PFSK-1 (cell line): ENCODE data around the gene SIGLEC14.

Experiments used
- POLR2AphosphoS5 ChIP-seq: IDR thresholded peaks from 2 replicates; pipeline ENCODE4 v1.6.1; 2012; ENCODE audit warnings: low read depth, mild to moderate bottlenecking, control low read depth, low read length, moderate library complexity
- SIN3A ChIP-seq: IDR thresholded peaks from 2 replicates; pipeline ENCODE4 v1.6.1; 2012; ENCODE audit warnings: mild to moderate bottlenecking, low read length, moderate library complexity, borderline replicate concordance; ENCODE audit not compliant: insufficient read depth
- TAF1 ChIP-seq: IDR thresholded peaks from 2 replicates; pipeline ENCODE4 v1.6.1; 2012; ENCODE audit warnings: low read length, control low read depth, borderline replicate concordance; ENCODE audit not compliant: insufficient read depth
- TF ChIP-seq, protein P1 (sequence below), 2 experiments: IDR thresholded peaks; 2 replicates each; pipeline versions ENCODE4 v1.6.1 to v1.8.0; 2011 to 2012; ENCODE audit warnings: low read depth in 2 of 2, low read length in 2 of 2, control low read depth in 1 of 2, inconsistent platforms in 1 of 2, mild to moderate bottlenecking in 1 of 2, moderate library complexity in 1 of 2; ENCODE audit not compliant: insufficient read depth in 1 of 2

GRCh38 chr19:51690454-51691073, 43.9 kb upstream of the SIGLEC14 start:
- no peak; the same call in 1 of the 2 replicates for TF ChIP-seq POLR2AphosphoS5
- TF ChIP-seq SIN3A, result no peak; the same call in 1 of the 2 replicates
- TF ChIP-seq TAF1, result no peak
- TF ChIP-seq, protein P1, sequence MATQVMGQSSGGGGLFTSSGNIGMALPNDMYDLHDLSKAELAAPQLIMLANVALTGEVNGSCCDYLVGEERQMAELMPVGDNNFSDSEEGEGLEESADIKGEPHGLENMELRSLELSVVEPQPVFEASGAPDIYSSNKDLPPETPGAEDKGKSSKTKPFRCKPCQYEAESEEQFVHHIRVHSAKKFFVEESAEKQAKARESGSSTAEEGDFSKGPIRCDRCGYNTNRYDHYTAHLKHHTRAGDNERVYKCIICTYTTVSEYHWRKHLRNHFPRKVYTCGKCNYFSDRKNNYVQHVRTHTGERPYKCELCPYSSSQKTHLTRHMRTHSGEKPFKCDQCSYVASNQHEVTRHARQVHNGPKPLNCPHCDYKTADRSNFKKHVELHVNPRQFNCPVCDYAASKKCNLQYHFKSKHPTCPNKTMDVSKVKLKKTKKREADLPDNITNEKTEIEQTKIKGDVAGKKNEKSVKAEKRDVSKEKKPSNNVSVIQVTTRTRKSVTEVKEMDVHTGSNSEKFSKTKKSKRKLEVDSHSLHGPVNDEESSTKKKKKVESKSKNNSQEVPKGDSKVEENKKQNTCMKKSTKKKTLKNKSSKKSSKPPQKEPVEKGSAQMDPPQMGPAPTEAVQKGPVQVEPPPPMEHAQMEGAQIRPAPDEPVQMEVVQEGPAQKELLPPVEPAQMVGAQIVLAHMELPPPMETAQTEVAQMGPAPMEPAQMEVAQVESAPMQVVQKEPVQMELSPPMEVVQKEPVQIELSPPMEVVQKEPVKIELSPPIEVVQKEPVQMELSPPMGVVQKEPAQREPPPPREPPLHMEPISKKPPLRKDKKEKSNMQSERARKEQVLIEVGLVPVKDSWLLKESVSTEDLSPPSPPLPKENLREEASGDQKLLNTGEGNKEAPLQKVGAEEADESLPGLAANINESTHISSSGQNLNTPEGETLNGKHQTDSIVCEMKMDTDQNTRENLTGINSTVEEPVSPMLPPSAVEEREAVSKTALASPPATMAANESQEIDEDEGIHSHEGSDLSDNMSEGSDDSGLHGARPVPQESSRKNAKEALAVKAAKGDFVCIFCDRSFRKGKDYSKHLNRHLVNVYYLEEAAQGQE (IDR thresholded peaks at IDR 0.05; ENCODE audit: insufficient read depth in 1 of 2, low read depth in 2 of 2, low read length in 2 of 2), result peak in 1 of 2 experiments; percentile 36; a peak in 1 of 4 replicates
